HepG2 (cell line): ENCODE data around the gene LTBR. TPM values are rescaled to one million over a fixed set of nuclear protein-coding genes. Genes with fewer than 3 reads are reported as not detected.

Experiments
- AHR ChIP-seq: IDR thresholded peaks from 2 replicates; pipeline ENCODE4 v1.6.1; 2018; ENCODE audit warnings: missing genetic modification reagents, missing compliant biosample characterization
- BCL6 ChIP-seq: IDR thresholded peaks from 2 replicates; pipeline ENCODE4 v1.6.1; 2016; ENCODE audit warnings: missing genetic modification reagents, missing compliant biosample characterization
- CREB3 ChIP-seq: sonication (generic); formaldehyde crosslinking; IDR thresholded peaks from 2 replicates; pipeline ENCODE4 v1.5.0; 2020; ENCODE audit warnings: missing genetic modification reagents
- DR1 ChIP-seq: sonication (generic); formaldehyde crosslinking; IDR thresholded peaks from 2 replicates; pipeline ENCODE4 v1.8.0; 2021; ENCODE audit warnings: mild to moderate bottlenecking, missing genetic modification reagents, inconsistent platforms
- GLI4 ChIP-seq: sonication (generic); formaldehyde crosslinking; IDR thresholded peaks from 2 replicates; pipeline ENCODE4 v1.5.1; 2020; ENCODE audit warnings: missing genetic modification reagents, mild to moderate bottlenecking, moderate library complexity, borderline replicate concordance
- HBP1 ChIP-seq: IDR thresholded peaks from 2 replicates; pipeline ENCODE4 v1.6.1; 2016; ENCODE audit warnings: low read depth, control low read depth
- HIVEP1 ChIP-seq: sonication (generic); formaldehyde crosslinking; IDR thresholded peaks from 2 replicates; pipeline ENCODE4 v1.4.0; 2020; ENCODE audit warnings: mild to moderate bottlenecking, missing genetic modification reagents
- KDM4B ChIP-seq: sonication (generic); formaldehyde crosslinking; IDR thresholded peaks from 2 replicates; pipeline ENCODE4 v1.4.0; 2020; ENCODE audit warnings: missing genetic modification reagents
- MXI1 ChIP-seq: IDR thresholded peaks from 3 replicates; pipeline ENCODE4 v1.6.1; 2012; ENCODE audit warnings: low read depth, low read length, inconsistent platforms, borderline replicate concordance
- RAD21 ChIP-seq: fragments of 450-650 bp; formaldehyde crosslinking; IDR thresholded peaks from 2 replicates; pipeline ENCODE4 v1.5.0; 2020; ENCODE audit warnings: mild to moderate bottlenecking
- SIX1 ChIP-seq: sonication (generic); formaldehyde crosslinking; IDR thresholded peaks from 2 replicates; pipeline ENCODE4 v1.4.0; 2020; ENCODE audit warnings: missing genetic modification reagents, borderline replicate concordance
- SMARCE1 ChIP-seq: fragments of 450-650 bp; IDR thresholded peaks from 2 replicates; pipeline ENCODE4 v1.6.1; 2017; ENCODE audit warnings: borderline replicate concordance
- SUZ12 ChIP-seq: fragments of 150-350 bp; IDR thresholded peaks from 2 replicates; pipeline ENCODE4 v1.6.1; 2014; ENCODE audit warnings: low read depth, low read length
- TBP ChIP-seq: sonication (generic); formaldehyde crosslinking; IDR thresholded peaks from 2 replicates; pipeline ENCODE4 v1.5.0; 2020; ENCODE audit warnings: missing genetic modification reagents
- ZBTB21 ChIP-seq: sonication (generic); formaldehyde crosslinking; IDR thresholded peaks from 2 replicates; pipeline ENCODE4 v1.4.0; 2020; ENCODE audit warnings: missing genetic modification reagents
- ZNF207 ChIP-seq: fragments of 450-650 bp; IDR thresholded peaks from 2 replicates; pipeline ENCODE4 v1.6.1; 2016; ENCODE audit warnings: antibody characterized with exemption, borderline replicate concordance
- ZNF407 ChIP-seq: sonication (generic); formaldehyde crosslinking; IDR thresholded peaks from one replicate; pipeline ENCODE4 v1.5.1; 2020; ENCODE audit warnings: mild to moderate bottlenecking, missing genetic modification reagents; ENCODE audit errors: not compliant biosample characterization
- ZNF670 ChIP-seq: sonication (generic); formaldehyde crosslinking; IDR thresholded peaks from 2 replicates; pipeline ENCODE4 v1.8.0; 2022; ENCODE audit warnings: mild to moderate bottlenecking, missing genetic modification reagents, borderline replicate concordance
- polyA plus RNA-seq, 8 experiments: library from polyadenylated mRNA; depleted of rRNA in 3 of 8; stranded (reverse) in 7 of 8; unstranded in 1 of 8; fragments of >200 nt; fragmentation: Illumina TruSeq in 4 of 8; extraction: Trizol in 4 of 8; gene quantifications; 2 replicates each; pipeline versions ENCODE4 v1.2.1 to v1.2.3, GENCODE V29; 2011 to 2016; ENCODE audit warnings: low read depth in 4 of 8, missing spikeins in 1 of 8, mixed read lengths in 1 of 8; ENCODE audit not compliant: insufficient read depth in 1 of 8
- total RNA-seq, 5 experiments: library from RNA; depleted of rRNA; stranded (reverse); fragments of >200 nt; fragmentation: Illumina TruSeq; extraction: Trizol; gene quantifications; 2 replicates each; pipeline ENCODE4 v1.2.3, GENCODE V29; 2016; ENCODE audit warnings: low read depth in 1 of 5

LTBR gene
- total and polyA plus RNA-seq, 2 of the 13 experiments (the other 11 are each of a cell fraction or from before 2014, with no cell fraction given), result 31.4 to 34.8 TPM

GRCh38 chr12:6336889-6337853 is 46.8 kb upstream of the LTBR start (continued):
- TF ChIP-seq ZNF407 (CRISPR knock-in tag) (peak; percentile 70), SIX1 (CRISPR knock-in tag) (no peak), SUZ12 (no peak), HIVEP1 (CRISPR knock-in tag) (no peak), ZNF207 (no peak), GLI4 (peak; percentile 90; the same call in 1 of the 2 replicates), ZBTB21 (no peak), DR1 (no peak), BCL6 (CRISPR knock-in tag) (no peak), TBP (CRISPR knock-in tag) (no peak), AHR (CRISPR knock-in tag) (no peak; the same call in 1 of the 2 replicates), CREB3 (CRISPR knock-in tag) (no peak), MXI1 (no peak), SMARCE1 (no peak), HBP1 (no peak), RAD21 (CRISPR knock-in tag) (no peak), KDM4B (CRISPR knock-in tag) (no peak), ZNF670 (0 out of 2 replicates have a peak, but pooled peaks have one; percentile 21)
